GM19351 (cell line): Measurements from ENCODE around the gene RFTN1.

Experiments used
- ATAC-seq: cut with Tn5 transposase; IDR thresholded peaks from one replicate; pipeline ENCODE4 v1.9.1; 2021; ENCODE audit warnings: mild to moderate bottlenecking, moderate library complexity; ENCODE audit not compliant: unreplicated experiment

RFTN1 gene

GRCh38 chr3:16364963-16365362 lies 148.5 kb downstream of the RFTN1 start:
- no peak for ATAC-seq

GRCh38 chr3:16364323-16364722 lies 149.2 kb downstream of the RFTN1 start:
- no peak for ATAC-seq

GRCh38 chr3:16363636-16364035 lies 149.9 kb downstream of the RFTN1 start:
- ATAC-seq = no peak

GRCh38 chr3:16362770-16363169 lies 150.7 kb downstream of the RFTN1 start:
- no peak for ATAC-seq

- ATAC-seq = no peak
These were observed 152.4 kb downstream of the RFTN1 start for GRCh38 chr3:16361087-16361486.

GRCh38 chr3:16359331-16359730 lies 154.2 kb downstream of the RFTN1 start:
- no peak for ATAC-seq

GRCh38 chr3:16358336-16358735 lies 155.2 kb downstream of the RFTN1 start:
- ATAC-seq = no peak

- ATAC-seq = no peak
These were observed 156.0 kb downstream of the RFTN1 start for GRCh38 chr3:16357186-16358121.

GRCh38 chr3:16355828-16356227 lies 157.7 kb downstream of the RFTN1 start:
- ATAC-seq = no peak

GRCh38 chr3:16354291-16354690 lies 159.2 kb downstream of the RFTN1 start:
- no peak for ATAC-seq

GRCh38 chr3:16352428-16352827 lies 161.1 kb downstream of the RFTN1 start:
- no peak for ATAC-seq

GRCh38 chr3:16350597-16351318 lies 162.7 kb downstream of the RFTN1 start:
- no peak for ATAC-seq

GRCh38 chr3:16349986-16350596 lies 163.4 kb downstream of the RFTN1 start:
- no peak for ATAC-seq

GRCh38 chr3:16347548-16347947 lies 166.0 kb downstream of the RFTN1 start:
- ATAC-seq = no peak

GRCh38 chr3:16346413-16347081 lies 167.0 kb downstream of the RFTN1 start:
- ATAC-seq = no peak

GRCh38 chr3:16343101-16343500 lies 170.4 kb downstream of the RFTN1 start:
- no peak for ATAC-seq

- ATAC-seq = peak; percentile 39
These were observed 174.5 kb downstream of the RFTN1 start for GRCh38 chr3:16338999-16339398.

GRCh38 chr3:16337856-16338540 lies 175.5 kb downstream of the RFTN1 start:
- ATAC-seq = peak; percentile 91

GRCh38 chr3:16336825-16337224 lies 176.7 kb downstream of the RFTN1 start:
- no peak for ATAC-seq
